B cell (primary cell): Measurements from ENCODE around the gene KCND3.

Experiments used
- EZH2 ChIP-seq: IDR thresholded peaks from 2 replicates; pipeline ENCODE4 v1.6.1; 2012; ENCODE audit warnings: borderline replicate concordance, low read depth, mild to moderate bottlenecking, moderate library complexity, low read length; ENCODE audit not compliant: insufficient read depth, poor library complexity, severe bottlenecking
- TF ChIP-seq, protein P1 (sequence below): fragments of 200-600 bp; IDR thresholded peaks from one replicate; pipeline ENCODE4 v1.8.0; 2022; ENCODE audit warnings: antibody characterized with exemption, mild to moderate bottlenecking

DNA sequence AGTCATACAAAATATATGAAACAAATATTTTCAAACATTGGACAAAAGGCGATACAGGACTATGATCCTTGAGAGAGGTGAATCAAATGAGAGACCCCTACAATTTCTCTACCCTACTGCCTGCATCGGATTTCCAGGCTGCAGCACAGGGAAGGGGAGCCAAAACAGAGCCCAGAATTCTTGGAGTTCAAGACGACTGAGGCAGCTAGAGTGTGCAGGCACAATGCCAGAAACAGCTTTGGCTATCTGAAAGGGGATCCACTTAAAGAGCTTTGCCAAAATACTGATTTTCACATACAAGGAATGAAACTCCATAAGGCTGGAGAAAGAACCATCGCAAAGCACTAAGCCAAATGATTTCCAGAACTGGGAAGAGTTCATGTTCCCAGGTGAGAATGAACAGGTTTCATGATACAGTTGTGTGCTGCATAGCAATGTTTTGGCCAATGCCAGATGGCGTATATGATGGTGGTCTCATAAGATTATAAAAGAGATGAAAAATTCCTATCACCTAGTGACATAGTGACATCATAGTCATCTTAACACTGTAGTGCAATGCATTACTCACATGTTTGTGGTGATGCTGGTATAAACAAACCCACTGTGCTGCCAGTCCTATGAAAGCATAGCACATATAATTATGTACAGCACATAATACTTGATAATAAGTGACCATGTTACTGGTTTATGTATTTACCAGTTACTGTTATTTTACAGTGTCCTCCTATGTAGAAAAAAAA is 77.5 kb downstream of the KCND3 start:
- TF ChIP-seq, protein P1, sequence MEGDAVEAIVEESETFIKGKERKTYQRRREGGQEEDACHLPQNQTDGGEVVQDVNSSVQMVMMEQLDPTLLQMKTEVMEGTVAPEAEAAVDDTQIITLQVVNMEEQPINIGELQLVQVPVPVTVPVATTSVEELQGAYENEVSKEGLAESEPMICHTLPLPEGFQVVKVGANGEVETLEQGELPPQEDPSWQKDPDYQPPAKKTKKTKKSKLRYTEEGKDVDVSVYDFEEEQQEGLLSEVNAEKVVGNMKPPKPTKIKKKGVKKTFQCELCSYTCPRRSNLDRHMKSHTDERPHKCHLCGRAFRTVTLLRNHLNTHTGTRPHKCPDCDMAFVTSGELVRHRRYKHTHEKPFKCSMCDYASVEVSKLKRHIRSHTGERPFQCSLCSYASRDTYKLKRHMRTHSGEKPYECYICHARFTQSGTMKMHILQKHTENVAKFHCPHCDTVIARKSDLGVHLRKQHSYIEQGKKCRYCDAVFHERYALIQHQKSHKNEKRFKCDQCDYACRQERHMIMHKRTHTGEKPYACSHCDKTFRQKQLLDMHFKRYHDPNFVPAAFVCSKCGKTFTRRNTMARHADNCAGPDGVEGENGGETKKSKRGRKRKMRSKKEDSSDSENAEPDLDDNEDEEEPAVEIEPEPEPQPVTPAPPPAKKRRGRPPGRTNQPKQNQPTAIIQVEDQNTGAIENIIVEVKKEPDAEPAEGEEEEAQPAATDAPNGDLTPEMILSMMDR = no peak
- TF ChIP-seq EZH2 = no peak
